Small intestine (tissue), 7 donors: ENCODE measurements around the gene TMEM266. TPM values are rescaled to one million over a fixed set of nuclear protein-coding genes. Genes with fewer than 3 reads are reported as not detected.
A peak's percentile ranks its signal among the peaks of the same experiment; 100 is the strongest.

Source experiments
- DNase-seq, 2 donors: peaks; one replicate each; pipeline versions ENCODE4 v3.0.0 to v3.0.0-alpha.2; 2013
- FAIRE-seq: peaks from 2 replicates; lab custom pipeline; 2012; peaks lifted over from hg19 to GRCh38; lab: Jason Lieb, UNC
- H3K27ac ChIP-seq, 3 donors: one replicate each; pipeline ENCODE4 v1.5.1; 2013; ENCODE audit warnings: low read length in 2 of 3, mild to moderate bottlenecking in 2 of 3, control low read depth in 1 of 3, inconsistent platforms in 1 of 3, low read depth in 1 of 3, moderate library complexity in 1 of 3
- H3K27me3 ChIP-seq, 3 donors: one replicate each; pipeline ENCODE4 v1.6.1; 2013; ENCODE audit warnings: low read length in 3 of 3, inconsistent platforms in 1 of 3; ENCODE audit not compliant: control insufficient read depth in 3 of 3, insufficient read depth in 3 of 3
- H3K36me3 ChIP-seq, 3 donors: one replicate each; pipeline ENCODE4 v1.6.1; 2013; ENCODE audit warnings: low read length in 3 of 3, inconsistent platforms in 1 of 3, low read depth in 1 of 3, mild to moderate bottlenecking in 1 of 3, moderate library complexity in 1 of 3; ENCODE audit not compliant: control insufficient read depth in 3 of 3, insufficient read depth in 2 of 3
- H3K4me1 ChIP-seq, 3 donors: one replicate each; pipeline ENCODE4 v1.6.1; 2013; ENCODE audit warnings: low read length in 2 of 3, inconsistent platforms in 1 of 3, low read depth in 1 of 3, mild to moderate bottlenecking in 1 of 3, moderate library complexity in 1 of 3; ENCODE audit not compliant: control insufficient read depth in 3 of 3, insufficient read depth in 2 of 3
- H3K4me3 ChIP-seq, 3 donors: one replicate each; pipeline ENCODE4 v1.5.1; 2013; ENCODE audit warnings: low read length in 3 of 3, control low read depth in 1 of 3, inconsistent platforms in 1 of 3, low read depth in 1 of 3, mild to moderate bottlenecking in 1 of 3, moderate library complexity in 1 of 3
- H3K9me3 ChIP-seq, 2 donors: one replicate each; pipeline ENCODE4 v1.6.1; 2013; ENCODE audit warnings: low read depth in 1 of 2, low read length in 1 of 2; ENCODE audit not compliant: control insufficient read depth in 2 of 2, insufficient read depth in 1 of 2
- WGBS, 3 donors: extraction: QIAGEN DNeasy Blood & Tissue Kit; methylation state at CpG; one replicate each; pipeline ENCODE4 v1.1.7; 2013; 5-methylcytosine and 5-hydroxymethylcytosine counted together
- polyA plus RNA-seq, 4 donors: library from polyadenylated mRNA; stranded (reverse) in 3 of 4; unstranded in 1 of 4; fragments of 200-250 nt in 3 of 4; fragments of 120-200 nt in 1 of 4; gene quantifications; one replicate each; pipeline versions ENCODE4 v1.2.1 to v1.2.3, GENCODE V29; 2013
- donor health status: healthy with polysubstance abuse.
- donor health status: control.
- donor health status: control.
- donor health status: Bipolar disorder and iron deficiency.
- donor health status: healthy.

The TMEM266 gene
- polyA plus RNA-seq, 4 donors: 0.88 to 1.1 TPM; not detected in 2

GRCh38 chr15:76198456-76199105 is 138.8 kb downstream of the TMEM266 start:
- H3K36me3 ChIP-seq: peaks cover 0 to 16% (median 2%) of the 10 kb centered on the region in 3 donors
- peaks cover 0 to 9% (median 4%) of the 10 kb centered on the region in 3 donors for H3K4me1 ChIP-seq
- no peaks in the 10 kb centered on the region for H3K9me3 ChIP-seq
- no peaks in the 10 kb centered on the region for H3K27me3 ChIP-seq
- 79 to 92% (median 85%) methylated on average over 6 of the region's 6 CpGs for WGBS, 3 donors
- DNase-seq (no peak), FAIRE-seq (no peak)
- H3K27ac ChIP-seq: no peak overlapping the region
- no peak overlapping the region for H3K4me3 ChIP-seq

- H3K36me3 ChIP-seq: peaks cover 0 to 23% (median 2%) of the 10 kb centered on the region in 3 donors
- H3K9me3 ChIP-seq: no peaks in the 10 kb centered on the region
- no peaks in the 10 kb centered on the region for H3K27me3 ChIP-seq
- peak overlapping the region in 1 of 3 donors; percentile 4 for H3K27ac ChIP-seq
- FAIRE-seq: no peak
- H3K4me1 ChIP-seq: peaks cover 0 to 9% (median 4%) of the 10 kb centered on the region in 3 donors
- no peak for DNase-seq
- H3K4me3 ChIP-seq: no peak overlapping the region
- WGBS, 3 donors: 77 to 81% (median 81%) methylated on average over 19 of the region's 19 CpGs
Observed at GRCh38 chr15:76199106-76200082, 139.6 kb downstream of the TMEM266 start.

- Histone ChIP-seq H3K27me3 (no peaks in the 10 kb centered on the region), H3K4me1 (peaks cover 0 to 9% (median 4%) of the 10 kb centered on the region in 3 donors), H3K9me3 (no peaks in the 10 kb centered on the region), H3K4me3 (no peak overlapping the region), H3K27ac (no peak overlapping the region), H3K36me3 (peaks cover 0 to 27% (median 2%) of the 10 kb centered on the region in 3 donors)
- no peak for FAIRE-seq
- WGBS, 3 donors: 96 to 98% (median 96%) methylated on average over 6 of the region's 6 CpGs
- DNase-seq: no peak
Observed at GRCh38 chr15:76200083-76200465, 140.3 kb downstream of the TMEM266 start.

GRCh38 chr15:76200641-76201105 is 140.9 kb downstream of the TMEM266 start:
- no peak for DNase-seq
- peaks cover 0 to 30% (median 2%) of the 10 kb centered on the region in 3 donors for H3K36me3 ChIP-seq
- WGBS, 3 donors: 57 to 72% (median 64%) methylated on average over 5 of the region's 5 CpGs
- H3K27me3 ChIP-seq: no peaks in the 10 kb centered on the region
- FAIRE-seq: no peak
- H3K4me1 ChIP-seq: peaks cover 0 to 9% (median 4%) of the 10 kb centered on the region in 3 donors
- no peaks in the 10 kb centered on the region for H3K9me3 ChIP-seq
- no peak overlapping the region for H3K27ac ChIP-seq
- no peak overlapping the region for H3K4me3 ChIP-seq

- Histone ChIP-seq H3K4me1 (peaks cover 0 to 5% (median 4%) of the 10 kb centered on the region in 3 donors), H3K9me3 (no peaks in the 10 kb centered on the region), H3K4me3 (no peak overlapping the region), H3K36me3 (peaks cover 0 to 40% (median 2%) of the 10 kb centered on the region in 3 donors), H3K27ac (no peak overlapping the region), H3K27me3 (no peaks in the 10 kb centered on the region)
- FAIRE-seq: no peak
- DNase-seq: no peak
- 80 to 87% (median 81%) methylated on average over 6 of the region's 6 CpGs for WGBS, 3 donors
Observed at GRCh38 chr15:76201536-76202255, 141.9 kb downstream of the TMEM266 start.

GRCh38 chr15:76203346-76204108 is 143.7 kb downstream of the TMEM266 start:
- H3K4me1 ChIP-seq: peaks cover 0 to 4% (median 0%) of the 10 kb centered on the region in 3 donors
- H3K36me3 ChIP-seq: peaks cover 2 to 51% (median 2%) of the 10 kb centered on the region in 3 donors
- H3K4me3 ChIP-seq: no peak overlapping the region
- no peak overlapping the region for H3K27ac ChIP-seq
- DNase-seq (no peak), FAIRE-seq (no peak)
- 89 to 93% (median 92%) methylated on average over 21 to 23 of the region's 23 CpGs for WGBS, 3 donors
- H3K27me3 ChIP-seq: no peaks in the 10 kb centered on the region
- H3K9me3 ChIP-seq: no peaks in the 10 kb centered on the region

GRCh38 chr15:76204109-76204845 is 144.5 kb downstream of the TMEM266 start:
- H3K27me3 ChIP-seq: no peaks in the 10 kb centered on the region
- peaks cover 0 to 4% (median 0%) of the 10 kb centered on the region in 3 donors for H3K4me1 ChIP-seq
- 87 to 94% (median 88%) methylated on average over 18 of the region's 18 CpGs for WGBS, 3 donors
- H3K9me3 ChIP-seq: no peaks in the 10 kb centered on the region
- H3K27ac ChIP-seq: no peak overlapping the region
- H3K4me3 ChIP-seq: no peak overlapping the region
- H3K36me3 ChIP-seq: peaks cover 2 to 59% (median 3%) of the 10 kb centered on the region in 3 donors
- FAIRE-seq: no peak
- DNase-seq: no peak
